IMR-90 (cell line): ENCODE measurements around the gene RHBDF2. TPM values are rescaled to one million over a fixed set of nuclear protein-coding genes. Genes with fewer than 3 reads are reported as not detected.

ENCODE experiments used
- MAFK ChIP-seq: IDR thresholded peaks from 2 replicates; pipeline ENCODE4 v1.6.1; 2012; ENCODE audit warnings: low read depth, low read length, improper control_type of control experiment
- MXI1 ChIP-seq: IDR thresholded peaks from 2 replicates; pipeline ENCODE4 v1.6.1; 2012; ENCODE audit warnings: low read depth, mild to moderate bottlenecking, low read length, moderate library complexity, borderline replicate concordance
- RAD21 ChIP-seq: IDR thresholded peaks from 2 replicates; pipeline ENCODE4 v1.6.1; 2012; ENCODE audit warnings: low read length, improper control_type of control experiment
- RFX5 ChIP-seq: IDR thresholded peaks from 2 replicates; pipeline ENCODE4 v1.8.0; 2012; ENCODE audit warnings: low read depth, mild to moderate bottlenecking, low read length, moderate library complexity
- SMC3 ChIP-seq: fragments of 150-350 bp; IDR thresholded peaks from 2 replicates; pipeline ENCODE4 v1.6.1; 2016; ENCODE audit warnings: low read depth, mild to moderate bottlenecking, antibody characterized with exemption, low read length, moderate library complexity
- polyA plus RNA-seq, 3 experiments: library from polyadenylated mRNA; depleted of rRNA; stranded (reverse); fragments of >200 nt; gene quantifications; 2 replicates each; pipeline ENCODE4 v1.2.3, GENCODE V29; 2012; ENCODE audit warnings: low replicate concordance in 1 of 3
- total RNA-seq: library from RNA; depleted of rRNA; stranded (reverse); fragments of >200 nt; gene quantifications from 2 replicates; pipeline ENCODE4 v1.2.3, GENCODE V29; 2012
- TF ChIP-seq, protein P1 (sequence below): conservative IDR thresholded peaks from 2 replicates; pipeline ENCODE4 v1.5.1; 2012; ENCODE audit warnings: mild to moderate bottlenecking, low read depth, low read length, improper control_type of control experiment

RHBDF2 gene
- total and polyA plus RNA-seq, 2 of the 4 experiments (the other 2 are of a cell fraction), result 1.3 to 8.3 TPM

DNA sequence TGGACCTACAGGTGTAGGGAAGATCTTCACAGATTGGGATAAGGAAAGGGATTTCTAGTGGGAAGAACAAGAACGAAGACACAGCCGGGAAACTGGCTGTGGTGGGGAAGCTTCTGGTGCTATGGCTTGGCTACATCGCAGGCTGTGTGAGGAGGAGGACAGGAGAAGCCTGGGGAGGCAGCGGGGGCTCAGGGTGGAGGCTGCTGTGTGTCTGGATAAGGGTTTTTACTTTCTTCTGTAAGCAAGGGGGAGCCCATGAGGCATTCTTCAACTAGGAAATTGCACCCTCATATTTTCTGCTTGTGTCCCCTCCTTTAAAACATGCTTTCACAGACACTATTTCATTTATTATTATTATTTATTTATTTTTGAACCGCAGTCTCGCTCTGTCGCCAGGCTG lies 2.9 kb upstream of the RHBDF2 start (continued):
- TF ChIP-seq, protein P1, sequence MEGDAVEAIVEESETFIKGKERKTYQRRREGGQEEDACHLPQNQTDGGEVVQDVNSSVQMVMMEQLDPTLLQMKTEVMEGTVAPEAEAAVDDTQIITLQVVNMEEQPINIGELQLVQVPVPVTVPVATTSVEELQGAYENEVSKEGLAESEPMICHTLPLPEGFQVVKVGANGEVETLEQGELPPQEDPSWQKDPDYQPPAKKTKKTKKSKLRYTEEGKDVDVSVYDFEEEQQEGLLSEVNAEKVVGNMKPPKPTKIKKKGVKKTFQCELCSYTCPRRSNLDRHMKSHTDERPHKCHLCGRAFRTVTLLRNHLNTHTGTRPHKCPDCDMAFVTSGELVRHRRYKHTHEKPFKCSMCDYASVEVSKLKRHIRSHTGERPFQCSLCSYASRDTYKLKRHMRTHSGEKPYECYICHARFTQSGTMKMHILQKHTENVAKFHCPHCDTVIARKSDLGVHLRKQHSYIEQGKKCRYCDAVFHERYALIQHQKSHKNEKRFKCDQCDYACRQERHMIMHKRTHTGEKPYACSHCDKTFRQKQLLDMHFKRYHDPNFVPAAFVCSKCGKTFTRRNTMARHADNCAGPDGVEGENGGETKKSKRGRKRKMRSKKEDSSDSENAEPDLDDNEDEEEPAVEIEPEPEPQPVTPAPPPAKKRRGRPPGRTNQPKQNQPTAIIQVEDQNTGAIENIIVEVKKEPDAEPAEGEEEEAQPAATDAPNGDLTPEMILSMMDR, result no peak
- TF ChIP-seq RFX5 (no peak), MXI1 (no peak), SMC3 (no peak), RAD21 (no peak), MAFK (no peak)
